DMS114 treated with DMSO at 0.1 percent for 48 hours (cell line): ENCODE results near the gene ADCK2.
"Not testable (repeated sequence)": the region's sequence is repeated elsewhere in the genome, so short reads cannot be mapped to it uniquely, and the experiment has no call there.

Experiments
- DNase-seq: peaks from one replicate; lab custom pipeline; 2025; ENCODE audit not compliant: unreplicated experiment; lab: John Stamatoyannopoulos, UW

ADCK2 gene

DNA sequence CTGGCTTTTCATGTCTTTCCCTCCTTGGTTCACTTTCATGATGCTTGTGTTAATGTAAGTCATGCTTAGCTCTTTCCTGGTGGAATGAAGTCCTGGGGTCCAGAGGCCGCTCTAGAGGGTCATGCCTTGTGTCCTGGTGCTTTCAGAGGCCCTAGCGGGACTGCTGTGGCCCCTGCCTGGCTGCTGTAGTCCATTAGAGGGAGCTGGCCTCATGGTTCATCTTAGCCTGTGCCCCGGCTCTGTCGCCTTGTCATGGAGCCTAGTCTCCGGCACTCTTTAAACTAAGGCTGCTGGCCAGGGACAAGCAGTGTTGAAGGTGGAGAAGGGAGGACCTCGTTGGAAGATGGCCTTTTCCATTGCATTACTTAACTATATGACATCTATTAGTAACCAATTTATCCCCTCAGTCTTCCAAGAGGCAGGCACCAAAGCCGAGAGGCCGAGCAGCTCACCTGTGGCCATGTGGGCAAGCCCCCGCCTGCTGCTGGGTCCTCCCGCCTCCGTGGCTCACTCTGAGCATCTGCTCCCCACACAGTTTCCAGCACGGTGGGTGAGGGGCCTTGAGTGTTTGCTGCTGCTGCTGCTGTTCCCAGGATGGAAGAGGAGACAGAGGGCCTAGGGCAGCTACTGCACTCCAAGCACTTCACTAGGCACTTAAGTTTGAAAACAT lies 18.8 kb downstream of the ADCK2 start:
- no peak for DNase-seq

GRCh38 chr7:140693849-140694248 lies 21.1 kb downstream of the ADCK2 start:
- DNase-seq, result not testable (repeated sequence)

GRCh38 chr7:140694592-140694991 lies 21.8 kb downstream of the ADCK2 start:
- no peak for DNase-seq

- no peak for DNase-seq
These were observed 22.6 kb downstream of the ADCK2 start for GRCh38 chr7:140695381-140695780.

GRCh38 chr7:140696024-140696679 lies 23.4 kb downstream of the ADCK2 start:
- no peak for DNase-seq

DNA sequence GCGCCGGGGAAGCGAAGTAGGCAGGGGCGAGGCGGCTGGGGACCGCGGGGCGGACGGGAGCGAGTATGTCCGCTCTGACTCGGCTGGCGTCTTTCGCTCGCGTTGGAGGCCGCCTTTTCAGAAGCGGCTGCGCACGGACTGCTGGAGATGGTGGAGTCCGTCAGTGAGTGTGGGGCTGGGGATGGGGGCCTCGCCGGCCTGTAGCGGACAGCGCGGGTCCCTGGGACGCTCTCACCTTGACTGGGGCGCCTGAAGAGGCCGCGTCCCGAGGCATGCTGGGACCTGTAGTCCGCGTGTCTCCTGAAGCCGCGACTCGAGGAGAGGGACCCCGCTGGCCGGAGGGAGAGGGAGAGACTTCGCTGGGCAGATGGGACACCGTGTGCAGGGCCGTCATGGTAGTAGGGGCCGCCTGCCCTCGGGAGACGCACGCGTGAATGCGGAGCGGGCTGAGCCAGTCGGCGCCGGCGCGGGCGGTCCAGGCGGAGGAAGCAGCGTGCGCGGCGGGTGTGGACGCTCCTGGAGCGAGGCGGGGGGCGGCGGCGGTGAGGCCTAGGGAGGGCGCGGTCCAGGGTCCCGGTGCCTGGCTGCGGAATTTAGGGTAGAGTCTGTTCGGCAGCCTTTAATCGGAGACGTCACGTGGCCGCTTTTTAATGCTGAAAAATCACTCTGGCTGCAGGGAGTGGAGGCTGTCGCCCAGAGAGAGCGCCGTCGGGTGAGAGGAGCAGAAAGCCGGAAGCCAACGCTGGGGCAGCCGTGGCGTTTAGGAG lies 24.1 kb downstream of the ADCK2 start, which contains the start of gene NDUFB2:
TSS of gene NDUFB2 (plus strand) at position 29 of the 767 bp plus-strand sequence. CDS start at position 66, 37 bp downstream.
- peak; percentile 74 for DNase-seq

GRCh38 chr7:140697447-140698143 lies 24.9 kb downstream of the ADCK2 start:
- no peak for DNase-seq

- DNase-seq, result no peak
These were observed 25.7 kb downstream of the ADCK2 start for GRCh38 chr7:140698477-140698876.

- DNase-seq, result no peak
These were observed 30.0 kb downstream of the ADCK2 start for GRCh38 chr7:140702774-140703173.

- no peak for DNase-seq
These were observed 31.5 kb downstream of the ADCK2 start for GRCh38 chr7:140704205-140704604.

- DNase-seq, result no peak
These were observed 34.4 kb downstream of the ADCK2 start for GRCh38 chr7:140707132-140707531.

GRCh38 chr7:140708764-140709163 lies 36.0 kb downstream of the ADCK2 start:
- not testable (repeated sequence) for DNase-seq

DNA sequence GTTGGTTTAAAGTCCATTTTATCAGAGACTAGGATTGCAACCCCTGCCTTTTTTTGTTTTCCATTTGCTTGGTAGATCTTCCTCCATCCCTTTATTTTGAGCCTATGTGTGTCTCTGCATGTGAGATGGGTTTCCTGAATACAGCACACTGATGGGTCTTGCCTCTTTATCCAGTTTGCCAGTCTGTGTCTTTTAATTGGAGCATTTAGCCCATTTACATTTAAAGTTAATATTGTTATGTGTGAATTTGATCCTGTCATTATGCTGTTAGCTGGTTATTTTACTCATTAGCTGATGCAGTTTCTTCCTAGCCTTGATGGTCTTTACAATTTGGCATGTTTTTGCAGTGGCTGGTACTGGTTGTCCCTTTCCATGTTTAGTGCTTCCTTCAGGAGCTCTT lies 39.6 kb downstream of the ADCK2 start:
- DNase-seq, result not testable (repeated sequence)

- no peak for DNase-seq
These were observed 41.7 kb downstream of the ADCK2 start for GRCh38 chr7:140714331-140715040.

DNA sequence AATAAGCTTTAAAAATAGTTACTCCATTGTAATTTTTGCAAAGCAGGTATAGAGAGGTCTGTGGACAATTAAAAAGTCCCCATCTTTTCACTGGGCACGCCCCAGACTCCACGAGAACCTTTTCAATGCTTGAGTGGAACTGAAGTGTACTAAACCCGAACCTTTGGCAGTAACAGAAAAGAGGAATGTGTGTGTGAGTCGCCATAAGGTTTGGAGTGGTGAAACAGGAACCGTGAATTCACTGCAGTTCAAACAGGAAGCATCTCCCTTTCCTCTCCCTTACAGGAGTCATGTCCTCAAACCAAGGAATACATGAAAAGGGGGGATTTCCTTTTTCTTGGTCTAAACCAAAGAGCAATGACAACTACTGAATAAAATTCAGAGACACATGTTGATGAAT lies 47.0 kb downstream of the ADCK2 start:
- DNase-seq, result no peak

DNA sequence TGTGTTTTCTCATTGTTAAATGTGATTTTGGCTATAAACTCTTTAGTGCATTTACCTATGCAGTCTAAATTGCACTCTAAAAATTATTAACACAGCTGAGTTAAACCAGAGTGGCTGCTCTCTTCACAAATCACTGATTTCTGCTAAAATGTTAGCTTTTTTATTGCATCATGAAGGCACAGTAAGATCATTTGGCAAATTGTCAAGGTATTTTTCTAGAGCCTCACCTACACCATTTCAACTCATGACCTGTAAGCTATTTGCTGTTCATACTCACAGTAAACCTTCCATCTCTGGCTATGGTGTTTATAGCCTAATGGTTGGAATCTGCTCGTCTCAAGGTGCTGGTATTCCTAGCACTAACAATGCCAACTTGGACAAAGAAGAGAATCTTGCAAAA lies 49.5 kb downstream of the ADCK2 start:
- DNase-seq, result no peak

DNA sequence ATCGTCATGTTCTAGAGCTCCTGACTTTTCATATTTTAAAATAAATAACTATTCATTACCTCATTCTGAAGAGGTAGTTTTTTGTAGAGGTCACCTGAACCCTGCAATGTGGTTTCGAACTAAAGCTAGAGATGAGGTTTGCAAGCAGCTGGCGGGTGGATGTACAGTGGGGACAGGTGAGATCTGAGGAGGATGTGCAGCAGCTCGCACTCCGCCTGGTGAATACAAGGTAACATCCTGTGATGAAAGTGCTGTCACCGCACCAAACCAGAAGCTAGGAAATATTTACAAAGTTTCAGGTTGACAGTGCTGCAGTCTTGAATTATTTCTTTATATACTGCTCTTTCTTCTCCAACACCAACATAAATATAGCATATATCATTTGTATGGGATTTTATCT lies 50.3 kb downstream of the ADCK2 start:
- DNase-seq, result no peak

DNA sequence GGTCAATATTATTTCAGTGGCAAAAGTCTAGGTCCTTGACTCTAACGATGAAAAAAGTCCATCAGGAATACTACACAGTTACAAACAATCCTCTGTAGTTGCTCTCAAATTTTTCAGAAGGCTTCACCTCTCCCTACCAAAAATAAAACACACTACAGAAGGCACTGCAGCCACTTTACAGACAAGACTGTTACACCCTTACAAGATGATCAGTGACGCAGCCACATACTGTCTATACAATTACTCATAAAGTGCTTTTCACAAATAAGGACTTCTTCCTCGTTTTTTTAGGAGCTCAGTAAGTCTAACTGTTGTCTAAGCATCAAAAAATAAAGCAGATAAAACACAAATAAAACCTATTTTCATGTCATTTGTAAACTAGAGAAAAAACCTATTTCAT lies 50.8 kb downstream of the ADCK2 start:
- no peak for DNase-seq

DNA sequence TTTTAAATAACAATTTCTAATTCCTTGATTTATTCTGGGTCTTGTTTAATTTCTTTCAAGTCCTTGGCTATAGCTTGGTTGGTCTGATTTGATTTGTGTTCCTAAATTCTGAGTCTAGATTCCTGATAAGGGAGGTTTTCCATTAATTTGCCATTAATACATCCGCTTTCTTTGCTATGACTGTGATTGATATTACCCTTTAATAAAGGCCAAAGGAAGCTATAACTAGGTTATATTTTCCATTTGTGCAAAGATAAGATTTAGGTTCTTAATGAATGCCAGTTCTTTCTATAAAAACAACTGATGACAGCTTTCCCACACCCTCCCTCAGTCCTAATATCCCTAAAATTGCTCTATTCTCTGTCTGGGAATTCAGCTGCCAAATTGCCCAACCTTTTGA lies 52.0 kb downstream of the ADCK2 start:
- DNase-seq, result no peak

- peak; percentile 19 for DNase-seq
These were observed 53.5 kb downstream of the ADCK2 start for GRCh38 chr7:140726281-140726680.

DNA sequence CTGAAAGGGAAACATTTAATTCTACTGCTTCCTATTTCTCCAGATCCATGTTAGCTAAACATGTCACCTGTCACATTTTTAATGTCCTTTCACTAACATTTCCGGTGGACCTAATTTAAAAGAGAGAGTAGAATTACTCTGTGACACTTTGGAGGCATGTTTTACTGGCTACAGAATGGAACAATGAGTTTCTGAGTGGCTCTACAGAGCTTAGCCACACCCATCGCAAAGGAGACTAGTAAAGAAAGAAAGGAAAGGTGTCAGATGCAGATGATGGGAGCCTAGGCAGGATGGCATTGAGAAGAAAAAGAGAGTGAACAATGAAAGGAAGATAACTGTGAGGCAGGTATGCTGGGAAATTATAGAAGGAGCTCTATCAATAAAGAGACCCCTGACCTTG lies 59.7 kb downstream of the ADCK2 start:
- DNase-seq, result no peak
